Measurements from ENCODE around the gene COX7A2. TPM values are rescaled to one million over a fixed set of nuclear protein-coding genes. Genes with fewer than 3 reads are reported as not detected.

COX7A2 gene
- total RNA-seq, 1 donor from 2014 or later, result 330 TPM

GRCh38 chr6:75262716-75263400 is 19.3 kb upstream of the COX7A2 start:
- Mint-ChIP-seq H3K36me3 (peaks cover 8% of the 10 kb centered on the region), H3K9me3 (no peaks in the 10 kb centered on the region), H3K4me1 (no peaks in the 10 kb centered on the region), H3K27ac (no peak overlapping the region), H3K4me3 (no peak overlapping the region), H3K27me3 (ENCODE audit: insufficient read depth, low read depth) (no peaks in the 10 kb centered on the region)
- peaks cover 16% of the 10 kb centered on the region for H3F3A ChIP-seq (ENCODE audit: low read depth)
- H3K4me2 ChIP-seq, result no peak overlapping the region
- H3K27me3 ChIP-seq, result no peaks in the 10 kb centered on the region
- H3K4me1 ChIP-seq, result peaks cover 7% of the 10 kb centered on the region
- peaks cover 3% of the 10 kb centered on the region for H4K20me1 ChIP-seq (ENCODE audit: low read depth)
- H3K36me3 ChIP-seq, result peaks cover 13% of the 10 kb centered on the region
- no peak overlapping the region for H3K9ac ChIP-seq
- DNase-seq (ENCODE audit: low spot score), result no peak
- H3K27ac ChIP-seq, result no peak overlapping the region
- H2AFZ ChIP-seq (replicated peaks), result no peak overlapping the region
- H3K4me3 ChIP-seq, result no peak overlapping the region
- no peaks in the 10 kb centered on the region for H3K9me3 ChIP-seq (ENCODE audit: low read depth)
- peaks cover 40% of the 10 kb centered on the region for H3K79me2 ChIP-seq (ENCODE audit: low read depth)
- no peak for TF ChIP-seq CTCF (IDR thresholded peaks at IDR 0.05)
- no peak for TF ChIP-seq EZH2 (IDR thresholded peaks at IDR 0.05)
- TF ChIP-seq EZH2phosphoT487 (IDR thresholded peaks at IDR 0.05), result no peak

- Mint-ChIP-seq H3K36me3 (peaks cover 8% of the 10 kb centered on the region), H3K9me3 (no peaks in the 10 kb centered on the region), H3K27ac (no peak overlapping the region), H3K4me3 (no peak overlapping the region), H3K4me1 (no peaks in the 10 kb centered on the region), H3K27me3 (ENCODE audit: insufficient read depth, low read depth) (no peaks in the 10 kb centered on the region)
- DNase-seq (ENCODE audit: low spot score), result no peak
- Histone ChIP-seq H3K9ac (no peak overlapping the region), H3K4me3 (no peak overlapping the region), H4K20me1 (ENCODE audit: low read depth) (peaks cover 3% of the 10 kb centered on the region), H3K79me2 (ENCODE audit: low read depth) (peaks cover 25% of the 10 kb centered on the region), H3K4me2 (no peak overlapping the region), H2AFZ (replicated peaks) (no peak overlapping the region), H3K36me3 (peaks cover 13% of the 10 kb centered on the region), H3K27ac (no peak overlapping the region), H3K4me1 (no peaks in the 10 kb centered on the region), H3K27me3 (no peaks in the 10 kb centered on the region), H3F3A (ENCODE audit: low read depth) (peaks cover 17% of the 10 kb centered on the region), H3K9me3 (ENCODE audit: low read depth) (no peaks in the 10 kb centered on the region)
- TF ChIP-seq CTCF (IDR thresholded peaks at IDR 0.05) (no peak), EZH2phosphoT487 (IDR thresholded peaks at IDR 0.05) (no peak), EZH2 (IDR thresholded peaks at IDR 0.05) (no peak)
Observed at GRCh38 chr6:75261299-75261698, 17.7 kb upstream of the COX7A2 start.

GRCh38 chr6:75257343-75258087 is 13.9 kb upstream of the COX7A2 start:
- Mint-ChIP-seq H3K36me3 (peaks cover 11% of the 10 kb centered on the region), H3K27ac (no peak overlapping the region), H3K9me3 (no peaks in the 10 kb centered on the region), H3K27me3 (ENCODE audit: insufficient read depth, low read depth) (no peaks in the 10 kb centered on the region), H3K4me1 (no peaks in the 10 kb centered on the region), H3K4me3 (no peak overlapping the region)
- H3K4me2 ChIP-seq, result no peak overlapping the region
- no peak for TF ChIP-seq EZH2phosphoT487 (IDR thresholded peaks at IDR 0.05)
- no peak for TF ChIP-seq EZH2 (IDR thresholded peaks at IDR 0.05)
- no peak for TF ChIP-seq CTCF (IDR thresholded peaks at IDR 0.05)
- DNase-seq (ENCODE audit: low spot score), result no peak
- H3F3A ChIP-seq (ENCODE audit: low read depth), result peaks cover 22% of the 10 kb centered on the region
- H3K79me2 ChIP-seq (ENCODE audit: low read depth), result no peaks in the 10 kb centered on the region
- H3K4me3 ChIP-seq, result no peak overlapping the region
- peaks cover 16% of the 10 kb centered on the region for H3K36me3 ChIP-seq
- H2AFZ ChIP-seq (replicated peaks), result no peak overlapping the region
- no peaks in the 10 kb centered on the region for H4K20me1 ChIP-seq (ENCODE audit: low read depth)
- H3K27ac ChIP-seq, result no peak overlapping the region
- H3K9me3 ChIP-seq (ENCODE audit: low read depth), result no peaks in the 10 kb centered on the region
- no peaks in the 10 kb centered on the region for H3K27me3 ChIP-seq
- no peaks in the 10 kb centered on the region for H3K4me1 ChIP-seq
- H3K9ac ChIP-seq, result no peak overlapping the region

Data from neural progenitor cell (in vitro differentiated cells).